OCI-LY7 (cell line): Measurements from ENCODE around the gene MUC4. TPM values are rescaled to one million over a fixed set of nuclear protein-coding genes. Genes with fewer than 3 reads are reported as not detected.

Experiments used
- BruUV-seq: library from RNA; stranded (reverse); fragments of 400-500 nt; replicated peaks from 2 replicates; lab custom pipeline; 2021; lab: Mats Ljungman, UMichigan
- CTCF ChIA-PET: fragments of 300-600 bp; sonication (Branson Sonifier 250); formaldehyde crosslinking; loops from one replicate; lab custom pipeline; 2022; ENCODE audit warnings: antibody characterized with exemption; ENCODE audit not compliant: unreplicated experiment; lab: Charles Lee
- POLR2A ChIA-PET: fragments of 300-600 bp; sonication (Branson Sonifier 250); formaldehyde crosslinking; loops from one replicate; lab custom pipeline; 2022; ENCODE audit warnings: antibody characterized with exemption; lab: Charles Lee
- DNase-seq: peaks from one replicate; pipeline ENCODE4 v3.0.0-alpha.2; 2015; ENCODE audit warnings: low spot score
- H2AFZ ChIP-seq: fragments of 200-600 bp; sonication (generic), shearing (Covaris generic); 2 replicates; pipeline ENCODE4 v1.6.1; 2014; ENCODE audit warnings: mild to moderate bottlenecking, antibody characterized with exemption, low read length, moderate library complexity
- H3K27ac ChIP-seq: fragments of 200-600 bp; sonication (generic); 2 replicates; pipeline ENCODE4 v1.5.1; 2014; ENCODE audit warnings: mixed run types, low read depth, mild to moderate bottlenecking, moderate library complexity, low read length, inconsistent platforms; ENCODE audit not compliant: poor library complexity, severe bottlenecking
- H3K36me3 ChIP-seq: fragments of 200-600 bp; sonication (generic); 2 replicates; pipeline ENCODE4 v1.6.1; 2014; ENCODE audit warnings: mild to moderate bottlenecking, antibody characterized with exemption, low read length, moderate library complexity, mixed read lengths; ENCODE audit not compliant: insufficient read depth
- H3K4me1 ChIP-seq: fragments of 200-600 bp; sonication (generic); 2 replicates; pipeline ENCODE4 v1.5.1; 2014; ENCODE audit warnings: mild to moderate bottlenecking, low read length; ENCODE audit not compliant: insufficient read depth, poor library complexity, severe bottlenecking
- H3K4me2 ChIP-seq: fragments of 200-600 bp; sonication (generic); 2 replicates; pipeline ENCODE4 v1.6.1; 2014; ENCODE audit warnings: mild to moderate bottlenecking, low read length
- H3K4me3 ChIP-seq: fragments of 200-600 bp; sonication (generic); 2 replicates; pipeline ENCODE4 v1.5.1; 2014; ENCODE audit warnings: mild to moderate bottlenecking, low read depth, low read length; ENCODE audit not compliant: poor library complexity, severe bottlenecking
- H3K79me2 ChIP-seq: fragments of 200-600 bp; sonication (generic); 2 replicates; pipeline ENCODE4 v1.6.1; 2016; ENCODE audit warnings: low read depth, mild to moderate bottlenecking, low read length, moderate library complexity, mixed read lengths; ENCODE audit not compliant: insufficient read depth
- H3K9me2 ChIP-seq: fragments of 200-600 bp; sonication (generic); 2 replicates; pipeline ENCODE4 v1.6.1; 2016; ENCODE audit warnings: mild to moderate bottlenecking, low read length, mixed read lengths; ENCODE audit not compliant: insufficient read depth
- H3K9me3 ChIP-seq: fragments of 200-600 bp; sonication (generic); 2 replicates; pipeline ENCODE4 v1.6.1; 2014; ENCODE audit warnings: mild to moderate bottlenecking, mixed run types, low read length, mixed read lengths
- H4K20me1 ChIP-seq: fragments of 200-600 bp; sonication (generic); 2 replicates; pipeline ENCODE4 v1.6.1; 2014; ENCODE audit warnings: mild to moderate bottlenecking, antibody characterized with exemption, low read length, moderate library complexity, mixed read lengths; ENCODE audit not compliant: insufficient read depth
- EZH2phosphoT487 ChIP-seq: fragments of 200-600 bp; sonication (generic); IDR thresholded peaks from 2 replicates; pipeline ENCODE4 v1.6.1; 2018; ENCODE audit warnings: low read depth, borderline replicate concordance, mild to moderate bottlenecking, mixed run types, antibody characterized with exemption, low read length, moderate library complexity, mixed read lengths
- intact Hi-C: fragments of 100-400 bp; cut with micrococcal nuclease; formaldehyde crosslinking; loops from one replicate; pipeline ENCODE4 v1.10.0; 2022; ENCODE audit not compliant: unreplicated experiment
- total RNA-seq, 2 experiments: library from RNA; depleted of rRNA in 1 of 2; stranded (reverse); fragments of >200 nt in 1 of 2; shearing (Covaris generic) in 1 of 2; gene quantifications; 2 replicates each; pipeline ENCODE4 v1.2.3, GENCODE V29; 2014 to 2022
- TF ChIP-seq, protein P1 (sequence below): fragments of 200-600 bp; sonication (generic); conservative IDR thresholded peaks from 2 replicates; pipeline ENCODE4 v1.5.1; 2014; ENCODE audit warnings: mild to moderate bottlenecking, antibody characterized with exemption, low read length, moderate library complexity, mixed read lengths

Gene MUC4
- total RNA-seq, 2 experiments from 2014 or later: 0.03 to 0.42 TPM

DNA sequence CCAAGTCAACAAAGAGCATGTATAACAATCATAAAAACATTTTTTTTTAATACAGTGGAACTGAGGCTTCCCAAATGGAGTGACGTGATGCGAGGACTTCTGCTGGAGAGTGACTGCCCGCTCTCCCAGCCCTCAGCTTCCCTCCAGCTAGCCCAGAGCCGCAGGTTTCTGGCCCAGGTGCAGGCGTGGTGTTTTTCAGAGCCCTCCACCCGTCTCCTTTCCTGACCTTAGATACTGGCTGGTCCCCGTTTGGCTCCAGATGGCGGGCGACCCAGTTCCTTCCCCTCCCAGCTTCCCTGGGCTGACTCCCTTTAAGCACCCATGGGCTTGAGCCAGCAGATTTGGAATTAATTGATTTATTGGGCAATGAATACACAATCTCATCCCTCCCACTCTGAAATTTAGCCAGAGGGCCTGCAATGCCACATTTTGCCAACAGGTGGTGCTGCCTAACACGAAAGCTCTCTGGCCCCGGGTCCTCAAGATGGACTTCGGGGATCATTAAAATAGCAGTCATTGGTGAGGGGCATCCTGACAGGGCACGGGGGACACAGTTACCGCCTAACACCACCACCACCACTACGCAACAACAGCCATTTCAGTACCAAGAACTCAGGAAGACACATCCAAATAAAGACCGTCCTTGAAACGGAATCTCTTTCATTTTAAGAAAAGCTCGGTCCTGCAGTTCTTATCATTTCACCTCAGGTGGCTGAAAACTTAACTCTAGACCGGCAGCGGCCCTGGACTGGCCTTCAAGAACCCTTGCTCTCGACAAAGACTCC lies 47.5 kb upstream of the MUC4 start:
- peak; percentile 73 for DNase-seq
- Histone ChIP-seq H3K9me2 (no peaks in the 10 kb centered on the region), H3K27ac (no peak overlapping the region), H3K4me3 (no peak overlapping the region), H3K4me1 (no peaks in the 10 kb centered on the region), H3K9me3 (no peaks in the 10 kb centered on the region), H2AFZ (peak overlapping the region; percentile 38; the same call in 1 of the 2 replicates), H3K4me2 (peak overlapping the region; percentile 55), H3K79me2 (no peaks in the 10 kb centered on the region), H3K36me3 (peaks cover 8% of the 10 kb centered on the region; the same call in 1 of the 2 replicates), H4K20me1 (no peaks in the 10 kb centered on the region)
- POLR2A ChIA-PET: interaction anchor here (0.5 to 0.8 kb wide), 2 partner anchors 43 to 129 kb away, joined by 3 to 4 read pairs; no protein-coding TSS in a partner anchor
- CTCF ChIA-PET: interaction anchor here (1.3 kb wide), 1 partner anchor 34 kb away, joined by 5 read pairs; no protein-coding TSS in a partner anchor
- no peak for TF ChIP-seq EZH2phosphoT487
- TF ChIP-seq, protein P1, sequence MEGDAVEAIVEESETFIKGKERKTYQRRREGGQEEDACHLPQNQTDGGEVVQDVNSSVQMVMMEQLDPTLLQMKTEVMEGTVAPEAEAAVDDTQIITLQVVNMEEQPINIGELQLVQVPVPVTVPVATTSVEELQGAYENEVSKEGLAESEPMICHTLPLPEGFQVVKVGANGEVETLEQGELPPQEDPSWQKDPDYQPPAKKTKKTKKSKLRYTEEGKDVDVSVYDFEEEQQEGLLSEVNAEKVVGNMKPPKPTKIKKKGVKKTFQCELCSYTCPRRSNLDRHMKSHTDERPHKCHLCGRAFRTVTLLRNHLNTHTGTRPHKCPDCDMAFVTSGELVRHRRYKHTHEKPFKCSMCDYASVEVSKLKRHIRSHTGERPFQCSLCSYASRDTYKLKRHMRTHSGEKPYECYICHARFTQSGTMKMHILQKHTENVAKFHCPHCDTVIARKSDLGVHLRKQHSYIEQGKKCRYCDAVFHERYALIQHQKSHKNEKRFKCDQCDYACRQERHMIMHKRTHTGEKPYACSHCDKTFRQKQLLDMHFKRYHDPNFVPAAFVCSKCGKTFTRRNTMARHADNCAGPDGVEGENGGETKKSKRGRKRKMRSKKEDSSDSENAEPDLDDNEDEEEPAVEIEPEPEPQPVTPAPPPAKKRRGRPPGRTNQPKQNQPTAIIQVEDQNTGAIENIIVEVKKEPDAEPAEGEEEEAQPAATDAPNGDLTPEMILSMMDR: peak; percentile 98
- intact Hi-C loops: loop anchor here (1.0 to 10.0 kb wide), 3 partner anchors 35 to 234 kb away; no protein-coding TSS in a partner anchor
- BruUV-seq: no TSS peak

DNA sequence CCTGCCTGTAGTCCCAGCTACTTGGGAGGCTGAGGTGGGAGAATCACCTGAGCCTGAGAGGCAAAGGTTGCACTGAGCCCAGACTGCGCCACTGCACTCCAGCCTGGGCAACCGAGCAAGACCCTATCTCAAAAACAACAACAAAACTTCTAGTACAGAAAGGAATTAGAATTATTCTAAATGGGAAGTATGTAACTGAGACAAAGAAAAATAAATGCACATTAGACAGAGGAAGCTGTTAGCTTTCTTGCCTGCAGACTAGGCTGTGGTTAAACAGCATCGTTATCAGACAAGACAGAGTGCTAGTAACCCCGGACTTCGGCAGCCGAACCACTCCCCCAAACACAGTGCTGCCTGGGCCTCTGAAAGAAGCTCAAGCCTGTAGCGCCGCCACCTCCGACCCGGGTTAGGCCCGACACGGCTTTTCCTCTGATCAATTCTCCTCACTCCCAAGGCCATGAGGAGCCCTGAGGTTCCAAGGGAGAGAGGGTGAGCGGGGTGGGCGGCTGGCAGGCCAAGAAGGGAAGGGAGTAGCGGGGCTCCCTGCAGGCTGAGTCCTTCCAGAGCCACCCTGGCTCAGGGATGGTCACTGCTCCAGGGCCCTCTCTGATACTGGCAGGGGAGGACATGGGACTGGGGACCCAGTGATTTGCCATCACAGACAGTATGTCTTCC lies 44.8 kb upstream of the MUC4 start:
- no peaks in the 10 kb centered on the region for H3K79me2 ChIP-seq
- H3K27ac ChIP-seq: no peak overlapping the region
- CTCF ChIA-PET: no interaction called here

More for the DNA sequence above, 44.8 kb upstream of the MUC4 start:
- BruUV-seq: no TSS peak
- H3K4me3 ChIP-seq: no peak overlapping the region
- H4K20me1 ChIP-seq: no peaks in the 10 kb centered on the region
- POLR2A ChIA-PET: interaction anchor here (0.6 to 1.1 kb wide), 2 partner anchors 255 to 307 kb away, joined by 3 to 4 read pairs; no protein-coding TSS in a partner anchor
- intact Hi-C loops: loop anchor here (10.0 kb wide), 1 partner anchor 232 kb away; no protein-coding TSS in a partner anchor
- H3K4me2 ChIP-seq: no peak overlapping the region
- H3K4me1 ChIP-seq: no peaks in the 10 kb centered on the region
- H2AFZ ChIP-seq: no peak overlapping the region
- H3K9me3 ChIP-seq: no peaks in the 10 kb centered on the region
- DNase-seq: no peak
- TF ChIP-seq, protein P1: no peak
- no peak for TF ChIP-seq EZH2phosphoT487
- no peaks in the 10 kb centered on the region for H3K9me2 ChIP-seq
- no peaks in the 10 kb centered on the region for H3K36me3 ChIP-seq
